Right lobe of liver (tissue), 4 donors: ENCODE measurements around the gene IL17F.

Experiments
- CTCF ChIP-seq, 4 donors: fragments of 200-600 bp in 3 of 4; fragments of 450-650 bp in 1 of 4; IDR thresholded peaks; one replicate each; pipeline versions ENCODE4 v1.5.1 to v1.8.0; 2016 to 2022; ENCODE audit warnings: antibody characterized with exemption in 4 of 4, mild to moderate bottlenecking in 2 of 4
- POLR2A ChIP-seq: fragments of 450-650 bp; IDR thresholded peaks from one replicate; pipeline ENCODE4 v1.6.1; 2017; ENCODE audit warnings: antibody characterized with exemption, mild to moderate bottlenecking
- donor health status: DM: no; HTN: no; CAD: no.
- donor health status: DM: no; HTN: no; CAD: no.
- donor health status: DM: no; HTN: yes; CAD: no.

- TF ChIP-seq CTCF (IDR thresholded peaks at IDR 0.05), result no peak
- no peak for TF ChIP-seq POLR2A
Measured at GRCh38 chr6:52233005-52233404, 11.3 kb downstream of the IL17F start.
